ENCODE results near the gene ACBD4. TPM values are rescaled to one million over a fixed set of nuclear protein-coding genes. Genes with fewer than 3 reads are reported as not detected.

The ACBD4 gene
- total and polyA plus RNA-seq, 2 of the 13 experiments (the other 11 are each of a cell fraction or from before 2014, with no cell fraction given) = 16.1 to 26.9 TPM

GRCh38 chr17:45162025-45162687, 26.7 kb downstream of the ACBD4 start (continued):
- TF ChIP-seq TERF1 (CRISPR knock-in tag; IDR thresholded peaks at IDR 0.05) = no peak
- TF ChIP-seq TCF12 (IDR thresholded peaks at IDR 0.05) = no peak
- no peak; the same call in 1 of the 2 replicates for TF ChIP-seq TCF12 (CRISPR knock-in tag; IDR thresholded peaks at IDR 0.05)
- no peak for TF ChIP-seq ETV6 (CRISPR knock-in tag; conservative IDR thresholded peaks at IDR 0.05)
- TF ChIP-seq REXO4 (CRISPR knock-in tag; IDR thresholded peaks at IDR 0.05; ENCODE audit: borderline replicate concordance) = no peak
- no peak for TF ChIP-seq ZNF781 (CRISPR knock-in tag; IDR thresholded peaks at IDR 0.05; ENCODE audit: borderline replicate concordance, not compliant biosample characterization)
- TF ChIP-seq MBD4 (IDR thresholded peaks at IDR 0.05; ENCODE audit: borderline replicate concordance, low read length) = no peak
- no peak for TF ChIP-seq ZXDC (CRISPR knock-in tag; IDR thresholded peaks at IDR 0.05)
- TF ChIP-seq ZKSCAN1 (IDR thresholded peaks at IDR 0.05; ENCODE audit: low read length) = no peak
- TF ChIP-seq NR2C2 (CRISPR knock-in tag; IDR thresholded peaks at IDR 0.05; ENCODE audit: borderline replicate concordance) = no peak
- no peak for TF ChIP-seq JUNB (CRISPR knock-in tag; IDR thresholded peaks at IDR 0.05; ENCODE audit: borderline replicate concordance)
- TF ChIP-seq ARNTL (CRISPR knock-in tag; IDR thresholded peaks at IDR 0.05) = no peak; the same call in 1 of the 2 replicates
- TF ChIP-seq RNF219 (CRISPR knock-in tag; IDR thresholded peaks at IDR 0.05) = no peak
- no peak for TF ChIP-seq ZFP82 (CRISPR knock-in tag; IDR thresholded peaks at IDR 0.05; ENCODE audit: borderline replicate concordance)
- no peak for TF ChIP-seq GPBP1L1 (CRISPR knock-in tag; IDR thresholded peaks at IDR 0.05)
